ENCODE results near the gene CARMIL1. TPM values are rescaled to one million over a fixed set of nuclear protein-coding genes. Genes with fewer than 3 reads are reported as not detected.

Gene CARMIL1
- total and polyA plus RNA-seq, 10 donors: 3.7 to 34.8 (median 9.3) TPM

DNA sequence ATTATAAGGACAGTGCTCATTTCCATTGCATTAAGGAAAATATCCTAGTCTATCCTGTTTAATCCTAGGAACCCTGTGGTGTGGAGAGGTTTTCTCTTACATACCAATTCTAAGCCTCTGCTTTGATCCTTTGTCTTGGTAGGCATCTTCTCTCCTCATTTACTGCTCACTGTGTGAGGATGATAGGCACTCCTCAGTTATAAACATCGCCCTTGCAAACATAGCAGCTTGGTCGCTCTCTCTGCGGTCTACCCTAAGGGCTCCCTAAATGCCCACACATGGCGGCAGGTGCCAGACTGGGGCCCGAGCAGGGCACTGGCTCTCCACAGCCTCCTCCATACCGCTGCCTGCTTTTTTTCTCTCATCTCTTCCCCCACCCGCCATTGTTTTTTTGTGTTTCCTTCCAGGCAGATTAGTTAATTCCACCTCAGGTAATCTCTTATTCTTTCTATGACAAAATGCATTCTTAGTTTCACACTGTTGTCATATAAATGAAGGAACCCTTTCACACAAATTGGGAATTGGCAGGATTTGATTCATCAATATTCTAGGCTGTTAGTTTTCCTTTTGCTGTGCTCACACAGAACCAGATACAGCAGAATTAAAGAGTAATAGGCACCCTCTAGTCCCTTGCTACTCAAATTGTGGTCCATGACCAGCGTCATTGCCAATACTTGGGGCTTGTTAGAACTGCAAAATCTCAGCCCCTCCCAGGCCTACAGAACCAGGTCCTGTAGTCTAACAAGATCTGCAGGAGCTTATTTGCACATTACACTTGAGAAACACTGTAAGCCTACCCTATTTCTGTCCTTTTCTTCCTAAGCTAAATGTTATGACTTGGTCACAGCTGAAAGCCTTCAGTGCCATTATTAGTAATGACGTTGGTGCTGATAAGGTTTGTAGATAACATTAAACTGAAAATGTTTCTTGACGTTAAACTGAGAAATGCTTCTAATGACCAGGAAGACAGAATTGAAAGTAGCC, 36.3 kb downstream of the CARMIL1 start:
- Histone ChIP-seq H3K36me3 (no peaks in the 10 kb centered on the region), H3K27ac (no peak overlapping the region), H3K9me3 (no peaks in the 10 kb centered on the region), H3K27me3 (replicated peaks in 1 of 7) (no peaks in the 10 kb centered on the region), H3K4me1 (peaks cover 0 to 21% (median 15%) of the 10 kb centered on the region in 6 donors), H3K4me3 (no peak overlapping the region)
- intact Hi-C loops (cut with DNase I; ENCODE audit: low total_unique reads): no loop called here
- TF ChIP-seq, protein P1, sequence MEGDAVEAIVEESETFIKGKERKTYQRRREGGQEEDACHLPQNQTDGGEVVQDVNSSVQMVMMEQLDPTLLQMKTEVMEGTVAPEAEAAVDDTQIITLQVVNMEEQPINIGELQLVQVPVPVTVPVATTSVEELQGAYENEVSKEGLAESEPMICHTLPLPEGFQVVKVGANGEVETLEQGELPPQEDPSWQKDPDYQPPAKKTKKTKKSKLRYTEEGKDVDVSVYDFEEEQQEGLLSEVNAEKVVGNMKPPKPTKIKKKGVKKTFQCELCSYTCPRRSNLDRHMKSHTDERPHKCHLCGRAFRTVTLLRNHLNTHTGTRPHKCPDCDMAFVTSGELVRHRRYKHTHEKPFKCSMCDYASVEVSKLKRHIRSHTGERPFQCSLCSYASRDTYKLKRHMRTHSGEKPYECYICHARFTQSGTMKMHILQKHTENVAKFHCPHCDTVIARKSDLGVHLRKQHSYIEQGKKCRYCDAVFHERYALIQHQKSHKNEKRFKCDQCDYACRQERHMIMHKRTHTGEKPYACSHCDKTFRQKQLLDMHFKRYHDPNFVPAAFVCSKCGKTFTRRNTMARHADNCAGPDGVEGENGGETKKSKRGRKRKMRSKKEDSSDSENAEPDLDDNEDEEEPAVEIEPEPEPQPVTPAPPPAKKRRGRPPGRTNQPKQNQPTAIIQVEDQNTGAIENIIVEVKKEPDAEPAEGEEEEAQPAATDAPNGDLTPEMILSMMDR (IDR thresholded peaks at IDR 0.05 in 8 of 11, conservative IDR thresholded peaks at IDR 0.05 in 3 of 11): no peak
- TF ChIP-seq POLR2AphosphoS5 (IDR thresholded peaks at IDR 0.05): no peak
- TF ChIP-seq POLR2A (IDR thresholded peaks at IDR 0.05): no peak
- DNase-seq: no peak
- 64 to 91% (median 86%) methylated on average over 10 of the region's 10 CpGs for WGBS, 5 donors

DNA sequence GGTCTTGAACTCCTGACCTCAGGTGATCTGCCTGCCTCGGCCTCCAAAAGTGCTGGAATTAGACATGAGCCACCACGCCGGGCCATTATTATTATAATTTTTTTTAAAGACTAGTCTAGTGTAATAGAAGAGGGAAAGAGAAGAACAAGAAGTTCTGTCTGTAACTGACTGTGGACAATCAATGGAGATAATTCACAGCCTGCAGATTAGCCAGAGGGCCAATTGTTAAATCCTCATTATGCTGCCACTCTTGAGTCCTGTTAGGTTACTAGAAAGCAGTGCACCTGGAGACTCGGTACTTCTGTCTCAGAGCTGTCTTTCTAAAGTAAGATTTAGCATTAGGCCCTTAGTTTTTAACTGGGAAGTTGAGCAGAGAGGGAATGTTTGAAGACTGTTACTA, 37.5 kb downstream of the CARMIL1 start:
- H3K4me3 ChIP-seq: no peak overlapping the region
- H3K27me3 ChIP-seq (replicated peaks in 1 of 7): no peaks in the 10 kb centered on the region
- WGBS, 5 donors: 89 to 95% (median 94%) methylated on average over 4 of the region's 4 CpGs
- no peak overlapping the region for H3K27ac ChIP-seq
- H3K4me1 ChIP-seq: peaks cover 0 to 19% (median 15%) of the 10 kb centered on the region in 6 donors
- H3K36me3 ChIP-seq: no peaks in the 10 kb centered on the region
- intact Hi-C loops (cut with DNase I; ENCODE audit: low total_unique reads): no loop called here
- TF ChIP-seq, protein P1 (IDR thresholded peaks at IDR 0.05 in 8 of 11, conservative IDR thresholded peaks at IDR 0.05 in 3 of 11): no peak
- TF ChIP-seq POLR2AphosphoS5 (IDR thresholded peaks at IDR 0.05) (no peak), POLR2A (IDR thresholded peaks at IDR 0.05) (no peak)
- no peaks in the 10 kb centered on the region for H3K9me3 ChIP-seq
- no peak for DNase-seq

DNA sequence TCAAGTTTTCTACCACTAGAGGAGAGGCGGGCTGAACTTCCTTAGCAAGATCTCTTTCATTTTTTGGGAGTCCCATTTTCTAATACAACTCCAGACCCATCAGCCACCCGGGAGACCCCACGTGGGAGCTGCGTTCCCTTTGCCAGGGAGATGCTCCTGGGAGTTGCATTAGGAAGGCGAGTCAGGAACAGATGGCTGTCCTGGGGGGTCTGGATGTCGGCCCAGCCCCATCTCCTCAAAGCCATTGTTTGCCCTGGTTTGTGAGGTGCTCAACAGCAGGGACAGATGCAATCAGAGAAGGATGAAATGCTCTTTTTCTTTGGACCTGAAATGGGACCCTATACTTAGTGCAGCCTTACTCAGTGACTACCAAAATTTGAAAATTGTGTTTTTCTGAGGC, 39.4 kb downstream of the CARMIL1 start:
- no peak overlapping the region for H3K27ac ChIP-seq
- H3K4me3 ChIP-seq: no peak overlapping the region
- H3K9me3 ChIP-seq: no peaks in the 10 kb centered on the region
- 87 to 99% (median 96%) methylated on average over 6 of the region's 6 CpGs for WGBS, 5 donors
- TF ChIP-seq POLR2AphosphoS5 (IDR thresholded peaks at IDR 0.05): no peak
- no peak for DNase-seq
- no peaks in the 10 kb centered on the region for H3K36me3 ChIP-seq
- intact Hi-C loops (cut with DNase I; ENCODE audit: low total_unique reads): no loop called here
- no peaks in the 10 kb centered on the region for H3K4me1 ChIP-seq
- H3K27me3 ChIP-seq (replicated peaks in 1 of 7): no peaks in the 10 kb centered on the region

DNA sequence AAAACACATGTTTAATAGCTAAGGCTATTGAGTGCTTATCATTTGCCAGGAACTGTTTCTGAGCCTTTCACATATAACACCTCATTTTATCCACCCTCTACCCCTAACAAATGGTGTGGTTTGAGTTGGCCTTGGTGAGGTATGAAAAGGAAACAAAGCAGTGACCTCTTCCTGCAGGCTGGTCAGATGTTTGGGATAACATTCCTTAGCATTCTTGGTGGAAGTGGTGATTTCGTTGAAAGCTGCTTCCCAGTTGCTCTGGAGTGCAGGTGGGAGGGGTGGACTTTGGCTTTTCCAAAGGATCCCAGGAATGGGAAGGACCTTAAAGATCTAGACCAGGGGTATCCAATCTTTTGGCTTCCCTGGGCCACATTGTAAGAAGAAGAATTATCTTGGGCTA, 41.3 kb downstream of the CARMIL1 start:
- H3K36me3 ChIP-seq: no peaks in the 10 kb centered on the region
- DNase-seq: no peak
- H3K27ac ChIP-seq: no peak overlapping the region
- H3K4me3 ChIP-seq: no peak overlapping the region
- no peaks in the 10 kb centered on the region for H3K9me3 ChIP-seq
- intact Hi-C loops (cut with DNase I; ENCODE audit: low total_unique reads): no loop called here
- H3K4me1 ChIP-seq: peaks cover 0 to 4% (median 0%) of the 10 kb centered on the region in 6 donors
- WGBS, 5 donors: 0 to 67% (median 57%) methylated on average over 1 of the region's 1 CpG
- TF ChIP-seq, protein P1 (IDR thresholded peaks at IDR 0.05 in 8 of 11, conservative IDR thresholded peaks at IDR 0.05 in 3 of 11): no peak
- TF ChIP-seq POLR2A (IDR thresholded peaks at IDR 0.05): no peak
- no peak for TF ChIP-seq POLR2AphosphoS5 (IDR thresholded peaks at IDR 0.05)
- no peaks in the 10 kb centered on the region for H3K27me3 ChIP-seq (replicated peaks in 1 of 7)

Data from spleen (tissue), 11 donors.